ENCODE results near the gene MSI2.
A peak's percentile ranks its signal among the peaks of the same experiment; 100 is the strongest.

MSI2 gene

DNA sequence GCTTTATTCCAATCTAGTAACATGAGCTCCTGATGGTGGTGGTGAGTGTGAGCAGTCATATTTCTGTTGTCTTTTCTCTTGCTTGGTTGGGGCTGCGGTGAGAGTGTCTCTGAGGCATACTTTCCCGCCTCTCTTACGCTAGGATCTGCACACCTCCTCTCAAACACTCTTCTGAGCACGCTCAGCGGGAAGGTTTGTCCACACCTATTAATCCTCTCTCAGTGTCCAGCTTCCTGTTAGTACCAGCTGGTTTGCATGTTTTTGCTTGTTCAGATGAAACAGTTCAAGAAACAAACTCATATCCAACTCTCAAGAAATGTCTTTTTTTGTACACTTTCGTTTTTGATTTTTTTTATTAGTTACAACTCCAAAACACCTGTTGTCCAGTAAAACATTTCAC lies 399.2 kb downstream of the MSI2 start:
- DNase-seq, result no peak

DNA sequence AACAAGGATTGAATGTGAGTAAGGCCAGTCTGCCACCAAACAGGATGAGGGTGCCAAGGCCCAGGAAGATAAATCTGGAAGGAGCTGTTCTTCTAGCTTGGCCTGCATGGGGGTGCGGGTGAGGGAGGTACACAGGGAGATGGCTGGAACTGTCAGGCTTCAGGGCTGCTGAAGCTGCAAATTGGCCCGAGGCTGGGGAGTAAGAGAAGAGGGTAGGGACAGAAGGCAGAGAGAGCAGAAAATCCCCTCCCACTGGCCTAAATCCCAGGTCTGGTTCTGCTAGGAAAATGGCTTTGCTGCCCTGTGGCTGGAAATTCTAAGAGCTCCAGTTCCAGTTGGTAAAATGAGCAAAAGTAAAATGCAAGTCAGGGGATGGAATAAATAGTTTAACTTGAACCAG lies 400.9 kb downstream of the MSI2 start:
- no peak for DNase-seq

DNA sequence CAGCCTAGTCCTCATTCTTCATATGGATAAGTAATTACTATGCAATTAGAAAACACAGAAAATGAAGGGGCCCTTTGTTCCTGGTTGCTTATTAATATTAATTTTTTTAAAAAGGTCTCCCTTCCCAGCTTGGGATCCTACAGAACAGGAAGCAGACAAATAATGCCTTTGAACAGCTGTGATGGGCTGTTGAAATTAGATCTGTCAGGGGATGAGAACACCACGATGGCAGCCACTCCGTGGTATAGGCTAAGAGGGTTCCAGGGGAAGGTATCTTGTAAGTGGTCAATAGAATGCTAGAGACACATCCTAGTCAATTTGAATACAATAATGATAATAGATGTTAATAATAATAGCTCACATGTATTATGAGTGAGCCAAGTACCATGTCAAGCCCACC lies 405.7 kb downstream of the MSI2 start:
- peak; percentile 75 for DNase-seq

DNA sequence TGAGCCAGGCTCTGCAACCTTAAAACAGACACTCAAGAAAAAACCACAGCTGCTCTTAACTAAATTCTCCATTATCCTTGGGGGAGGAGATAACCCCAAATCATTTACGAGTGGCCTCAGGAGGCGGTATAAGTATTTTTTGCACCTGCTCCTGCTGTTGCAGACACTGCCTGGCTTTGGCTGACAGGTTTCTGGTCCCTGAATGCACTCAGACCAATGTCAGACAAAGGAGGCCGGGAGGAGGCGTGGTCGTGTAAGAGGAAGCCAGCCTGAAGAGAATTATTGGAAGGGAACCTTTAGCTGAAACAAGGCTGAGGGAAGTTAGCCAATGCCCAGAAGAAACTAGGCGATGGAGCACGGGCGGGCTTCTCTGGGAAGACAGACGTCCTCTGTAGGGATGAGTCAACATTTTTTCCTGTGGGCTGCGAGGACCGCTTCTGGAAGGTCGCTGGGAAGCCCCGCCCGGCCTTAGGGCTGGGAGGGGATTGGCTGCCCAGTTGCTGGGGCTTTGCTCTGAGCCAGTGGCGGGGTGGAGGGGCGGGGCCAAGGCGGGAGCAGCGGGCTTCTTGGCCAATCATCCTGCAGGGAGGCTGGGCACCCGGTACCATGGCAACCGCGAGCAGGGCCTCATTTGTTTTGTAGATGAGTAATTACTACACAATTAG lies 406.5 kb downstream of the MSI2 start:
- DNase-seq, result peak; percentile 99

DNA sequence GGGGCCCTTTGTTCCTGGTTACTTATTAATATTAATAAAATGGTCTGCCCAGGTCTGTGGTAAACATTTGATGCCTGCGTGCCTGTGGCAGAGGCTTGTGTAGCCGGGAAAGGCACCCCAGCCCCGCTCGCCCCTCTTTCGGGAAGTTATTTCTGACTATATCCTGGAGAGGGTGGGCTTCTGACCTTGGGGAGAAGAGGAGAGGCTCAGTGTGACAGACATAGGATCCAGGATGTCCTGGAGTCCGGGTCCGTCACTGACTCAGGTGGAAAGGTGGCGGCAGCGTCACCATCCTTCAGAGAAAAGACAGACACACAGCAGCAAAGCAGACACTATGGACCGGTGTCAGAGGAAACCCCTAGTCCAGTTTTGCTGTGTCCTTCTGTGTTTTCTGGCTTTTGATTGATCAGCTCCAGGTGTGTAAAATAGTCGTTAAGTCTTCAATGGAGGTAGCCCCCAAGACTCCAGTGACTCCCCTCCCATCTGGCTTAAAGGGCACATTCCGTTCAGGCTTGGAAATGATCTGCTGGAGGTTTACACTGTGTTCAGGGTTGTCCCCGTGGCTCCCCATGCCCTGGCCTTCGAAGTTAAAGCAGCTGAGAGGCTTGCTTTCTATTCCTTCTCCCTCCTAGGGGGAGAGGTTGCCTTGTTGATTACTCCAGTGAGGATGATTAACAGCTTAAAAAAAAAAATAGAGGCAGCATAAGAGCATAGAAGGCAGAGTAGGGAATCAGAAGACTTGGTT lies 407.2 kb downstream of the MSI2 start:
- no peak for DNase-seq

DNA sequence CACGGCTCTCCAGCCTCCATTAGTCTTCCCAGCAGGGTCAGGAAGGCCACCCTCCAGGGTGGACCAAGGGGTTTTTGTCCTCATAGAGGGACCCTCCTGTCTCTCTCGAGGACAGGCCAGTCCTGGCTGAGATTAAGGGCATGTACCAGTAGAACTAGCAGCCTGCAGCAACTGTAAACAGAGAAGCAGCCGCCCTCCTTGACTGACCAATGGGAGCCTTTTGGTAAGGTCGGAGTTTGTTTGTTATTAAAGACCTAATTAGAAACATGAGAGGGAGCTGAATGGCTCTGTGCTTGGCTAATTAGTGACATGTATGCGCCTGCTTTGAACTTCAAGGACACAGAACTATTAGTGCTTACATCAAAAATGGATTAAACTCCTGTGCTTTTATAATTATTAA lies 408.8 kb downstream of the MSI2 start:
- DNase-seq, result peak; percentile 77

DNA sequence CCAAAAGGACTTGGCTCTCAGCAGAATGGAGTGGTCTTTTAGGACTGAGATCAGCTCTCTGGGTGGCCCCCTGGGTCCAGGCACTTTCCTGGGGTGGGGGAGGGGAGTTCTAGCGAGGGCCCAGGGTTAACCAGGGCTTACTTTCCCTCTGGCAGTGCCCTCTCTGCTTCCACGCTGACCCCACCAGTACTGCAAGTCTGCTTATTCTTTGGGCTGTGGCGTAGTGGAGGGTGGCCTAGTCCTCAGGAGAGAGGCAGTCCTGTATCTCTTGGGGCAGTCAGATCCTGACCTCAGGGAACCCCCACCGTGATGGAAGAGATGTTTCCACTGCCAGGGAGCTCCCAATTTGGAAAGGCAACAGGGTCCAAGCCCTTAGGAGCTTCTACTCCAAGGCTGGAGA lies 409.4 kb downstream of the MSI2 start:
- DNase-seq, result no peak

DNA sequence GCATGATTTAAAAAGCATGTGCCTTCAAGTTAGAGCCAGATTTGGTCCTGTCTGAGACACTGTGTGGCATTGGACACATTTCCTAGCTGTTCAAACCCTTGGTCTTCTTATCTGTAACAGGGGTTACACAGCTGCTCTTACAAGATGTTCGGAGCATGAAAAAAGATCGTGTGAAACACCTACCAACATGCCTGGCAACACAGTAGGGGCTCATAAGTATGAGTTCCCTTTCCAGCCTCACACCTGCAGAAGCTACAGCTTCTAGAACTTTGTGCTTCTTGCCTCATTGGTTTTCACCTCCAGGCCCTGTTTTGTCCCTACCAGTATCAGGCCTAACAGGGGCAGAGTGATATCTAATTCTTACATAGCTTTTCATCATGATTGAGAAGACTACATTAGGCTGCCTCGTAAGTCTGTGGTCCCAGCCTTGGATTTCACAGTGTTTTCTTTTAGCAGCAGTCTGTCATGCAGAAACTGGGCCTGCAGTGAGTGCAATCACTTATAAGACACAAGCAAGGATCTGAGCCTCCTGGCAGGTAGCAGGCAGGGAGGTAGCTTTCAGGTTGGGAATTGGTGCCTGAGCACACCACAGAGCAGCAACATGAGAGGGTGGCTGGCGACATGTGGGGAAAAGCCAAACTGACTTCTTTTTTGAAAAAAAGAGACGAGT lies 410.0 kb downstream of the MSI2 start:
- DNase-seq, result no peak

DNA sequence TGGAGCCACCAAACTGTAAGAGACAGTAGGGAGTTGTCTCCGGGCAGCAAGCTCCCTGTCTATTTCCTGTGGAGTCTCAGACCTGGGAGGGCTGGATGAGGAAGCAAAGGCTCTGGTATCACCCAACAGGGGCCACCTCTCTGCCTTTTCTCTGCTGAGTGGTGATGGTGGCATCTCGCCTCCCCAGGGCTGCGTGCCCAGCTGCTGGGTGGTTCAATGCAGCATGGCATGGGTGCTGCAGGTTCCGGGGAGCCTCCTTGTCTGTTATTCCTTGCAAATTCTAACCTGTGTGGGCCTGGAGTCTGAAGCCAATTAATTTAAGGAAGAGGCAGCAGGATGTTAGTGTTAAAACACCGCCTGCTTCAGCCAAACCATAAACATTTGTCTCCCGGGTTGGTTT lies 410.6 kb downstream of the MSI2 start:
- DNase-seq, result no peak

DNA sequence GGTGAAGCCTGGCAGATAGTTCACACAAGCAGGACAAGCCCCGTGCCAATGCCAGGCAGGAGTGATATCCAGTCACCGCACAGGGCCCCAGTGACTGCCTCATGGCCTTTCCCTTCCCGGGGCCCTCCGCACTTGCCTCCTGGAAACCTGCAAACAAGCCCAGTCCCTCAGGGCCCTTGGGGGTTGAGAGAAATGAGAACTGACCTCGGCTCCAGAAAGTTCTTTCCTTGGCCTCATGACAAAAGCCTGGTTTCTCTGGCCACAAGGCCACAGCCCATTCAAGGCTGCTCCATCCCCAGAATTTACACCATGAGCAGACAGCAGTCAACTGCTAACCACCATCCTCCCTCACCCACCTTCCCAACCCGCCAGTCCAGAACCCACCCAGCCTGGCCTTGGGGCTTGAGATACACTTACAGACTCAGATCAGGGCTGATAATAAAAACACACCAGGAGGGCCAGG lies 411.2 kb downstream of the MSI2 start:
- no peak for DNase-seq

DNA sequence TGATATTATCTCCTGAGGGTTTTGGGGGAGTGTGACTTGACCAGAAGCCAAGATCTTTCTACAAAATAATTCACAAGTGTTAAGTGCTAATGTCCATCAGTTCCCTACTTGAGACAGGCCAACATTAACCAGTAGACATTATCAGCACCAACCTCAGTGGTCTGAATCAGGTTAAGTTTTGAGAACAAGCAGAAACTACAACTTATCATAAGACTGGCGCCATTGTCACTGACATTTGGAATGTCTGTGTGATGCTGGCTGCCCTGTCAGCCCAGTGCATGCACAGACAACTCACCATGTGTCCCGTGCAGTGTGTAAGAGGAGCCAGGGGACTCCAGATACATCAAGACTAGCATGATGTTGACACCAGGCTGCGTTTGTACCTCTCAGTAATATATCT lies 412.0 kb downstream of the MSI2 start:
- no peak for DNase-seq

DNA sequence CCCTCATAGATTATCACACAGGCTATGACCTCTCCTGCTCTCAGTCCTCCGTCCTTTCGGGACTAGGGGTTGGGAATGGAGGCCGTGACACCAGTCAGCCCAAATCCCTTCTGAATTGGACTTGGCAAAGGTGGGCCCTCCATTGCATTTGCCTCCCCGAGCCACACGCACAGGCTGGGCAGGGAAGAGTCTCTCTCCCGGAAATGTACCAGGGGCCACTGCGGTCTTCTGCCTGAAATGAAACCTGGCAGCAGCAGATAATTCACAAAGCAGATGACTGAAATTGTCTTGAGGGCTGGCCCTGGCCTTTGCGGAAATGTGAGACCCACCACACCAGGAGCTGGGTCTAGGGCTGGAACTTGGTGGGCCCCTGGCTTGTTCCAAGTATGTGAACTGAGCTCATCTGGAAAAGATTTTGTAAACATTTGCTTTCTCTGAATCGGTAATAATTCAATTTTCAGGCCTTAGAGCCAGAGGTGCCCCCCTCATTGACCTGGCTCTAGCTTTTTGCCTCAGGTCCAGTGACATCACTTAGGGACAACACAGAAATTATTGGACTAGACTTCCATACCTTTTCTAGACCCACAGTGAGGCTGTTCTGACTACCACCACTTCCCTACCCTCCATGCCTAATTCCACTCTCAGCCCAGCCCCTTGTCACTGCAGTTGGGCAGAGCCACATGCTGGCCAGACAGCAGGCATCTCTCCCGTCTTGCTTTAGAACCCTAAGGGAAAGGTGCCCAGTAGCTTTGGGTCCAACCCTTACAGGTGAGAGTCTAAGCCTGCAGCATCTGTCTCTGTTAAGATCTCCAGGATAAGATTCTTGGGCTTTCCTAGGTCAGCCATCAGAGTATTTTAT lies 413.6 kb downstream of the MSI2 start:
- no peak for DNase-seq

DNA sequence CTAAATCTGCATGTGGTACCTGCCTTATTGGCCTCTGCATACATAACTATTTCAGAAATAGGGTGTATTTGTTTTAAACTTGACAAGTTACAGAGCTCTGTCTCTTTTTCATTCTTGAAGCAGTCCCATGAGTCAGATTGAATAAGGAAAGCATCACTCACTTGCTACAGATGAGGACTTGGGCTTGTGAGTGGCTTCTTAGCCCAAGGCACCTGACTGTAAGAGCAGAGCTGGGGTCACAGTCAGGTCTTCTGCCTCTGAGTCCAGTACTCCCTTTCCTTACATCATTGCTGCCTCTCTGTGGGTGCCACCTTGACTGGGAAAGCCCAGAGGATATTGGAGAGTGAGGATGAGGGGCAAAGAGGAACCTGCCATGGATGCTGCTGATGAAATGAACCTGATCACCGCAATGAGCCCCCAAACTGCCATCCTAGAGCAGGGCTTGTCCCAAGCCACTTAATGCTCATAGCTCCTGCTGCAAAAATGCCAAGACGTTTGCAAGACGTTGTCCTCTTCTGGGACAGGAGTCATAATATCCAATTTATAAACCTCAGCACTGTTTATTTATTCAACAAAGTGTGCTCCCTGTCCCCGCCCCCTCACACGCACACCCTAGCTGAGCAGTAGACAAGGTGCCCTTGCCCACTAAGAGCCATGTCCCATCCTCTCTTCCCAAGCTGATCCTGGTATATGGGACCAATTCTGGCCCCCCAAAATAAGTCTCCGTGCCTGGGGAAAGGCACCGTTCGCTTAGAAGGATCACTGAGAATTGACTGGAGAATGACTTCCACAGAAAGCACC lies 414.6 kb downstream of the MSI2 start:
- DNase-seq, result no peak

DNA sequence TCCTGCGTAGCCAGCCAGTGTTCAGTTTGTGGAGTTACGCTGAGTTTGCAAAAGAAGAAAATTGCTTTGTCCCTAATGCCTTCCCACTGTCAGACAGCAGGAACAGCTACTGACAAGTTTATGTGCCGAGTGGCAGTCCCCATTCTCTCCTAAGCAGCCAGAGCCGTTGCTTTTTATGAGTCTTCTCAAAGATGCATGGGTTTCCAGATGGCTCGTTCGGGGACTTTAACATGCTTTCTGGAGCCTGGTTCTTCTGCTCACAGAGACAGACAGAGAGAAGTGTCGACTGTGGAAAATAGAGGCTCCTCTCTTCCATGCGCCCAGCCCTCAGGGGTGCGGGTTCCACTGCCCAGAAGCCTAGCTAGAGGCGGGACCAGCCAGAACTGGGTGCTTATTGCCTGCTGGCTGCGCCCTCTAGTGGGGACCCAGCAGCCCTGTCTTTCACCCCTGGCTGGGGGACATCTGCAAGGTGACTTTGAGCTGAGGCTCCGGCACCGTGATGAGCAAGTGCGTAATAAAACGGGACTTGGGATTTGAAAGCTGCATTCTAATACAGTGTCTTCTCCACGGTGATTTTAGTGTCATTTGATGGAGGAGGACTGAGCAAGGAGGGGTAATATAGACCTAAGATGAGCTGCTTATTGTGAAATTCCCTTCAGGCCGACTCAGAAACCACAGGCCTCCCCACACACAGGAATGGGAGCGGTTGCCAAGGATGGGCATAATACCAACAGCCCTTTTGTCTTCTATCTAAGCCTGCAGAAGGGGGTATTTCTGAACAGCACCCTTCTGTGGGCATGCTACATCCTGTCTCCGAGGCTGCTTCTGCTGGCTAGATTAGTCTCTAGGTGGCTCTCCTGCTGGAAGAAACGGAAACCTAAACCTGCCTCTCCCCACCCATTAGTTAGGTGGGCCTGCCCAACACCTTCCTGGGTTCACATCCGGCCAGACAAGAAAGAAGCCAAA lies 415.6 kb downstream of the MSI2 start:
- DNase-seq, result peak; percentile 86

DNA sequence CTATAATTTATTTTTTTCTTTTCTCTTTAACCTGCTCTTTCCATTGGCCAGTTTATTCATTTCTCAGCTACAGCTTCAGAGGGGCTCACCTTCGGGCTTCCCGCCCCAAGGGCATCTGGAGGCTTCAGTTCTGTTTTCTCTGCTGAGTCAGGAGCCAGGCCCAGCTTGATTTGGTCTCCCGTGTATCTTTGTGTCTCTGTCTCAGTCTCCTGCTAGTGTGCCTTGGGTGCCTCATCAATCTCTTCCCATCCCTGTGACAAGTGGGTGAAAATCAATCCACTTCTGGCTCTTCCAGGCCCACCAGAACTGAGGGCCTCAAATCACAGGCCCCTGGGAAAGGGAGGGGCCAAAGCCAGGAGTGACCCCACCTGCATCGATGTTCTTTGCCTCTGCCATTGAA lies 416.6 kb downstream of the MSI2 start:
- no peak for DNase-seq

DNA sequence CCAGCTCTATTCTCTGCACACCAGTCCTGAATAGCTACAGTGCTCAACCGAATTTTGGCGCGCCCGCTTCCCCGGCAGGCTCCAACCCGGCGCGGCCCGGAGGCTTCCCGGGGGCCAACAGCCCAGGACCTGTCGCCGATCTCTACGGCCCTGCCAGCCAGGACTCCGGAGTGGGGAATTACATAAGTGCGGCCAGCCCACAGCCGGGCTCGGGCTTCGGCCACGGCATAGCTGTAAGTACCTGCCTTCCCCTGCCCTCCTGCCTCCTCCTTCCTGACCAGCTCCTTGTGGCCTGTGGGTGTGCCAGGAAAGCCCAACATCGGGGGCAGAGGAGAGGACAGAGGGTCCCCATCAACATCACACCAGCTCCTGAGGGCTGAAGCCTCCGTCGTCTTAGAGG lies 418.6 kb downstream of the MSI2 start:
- DNase-seq, result no peak

DNA sequence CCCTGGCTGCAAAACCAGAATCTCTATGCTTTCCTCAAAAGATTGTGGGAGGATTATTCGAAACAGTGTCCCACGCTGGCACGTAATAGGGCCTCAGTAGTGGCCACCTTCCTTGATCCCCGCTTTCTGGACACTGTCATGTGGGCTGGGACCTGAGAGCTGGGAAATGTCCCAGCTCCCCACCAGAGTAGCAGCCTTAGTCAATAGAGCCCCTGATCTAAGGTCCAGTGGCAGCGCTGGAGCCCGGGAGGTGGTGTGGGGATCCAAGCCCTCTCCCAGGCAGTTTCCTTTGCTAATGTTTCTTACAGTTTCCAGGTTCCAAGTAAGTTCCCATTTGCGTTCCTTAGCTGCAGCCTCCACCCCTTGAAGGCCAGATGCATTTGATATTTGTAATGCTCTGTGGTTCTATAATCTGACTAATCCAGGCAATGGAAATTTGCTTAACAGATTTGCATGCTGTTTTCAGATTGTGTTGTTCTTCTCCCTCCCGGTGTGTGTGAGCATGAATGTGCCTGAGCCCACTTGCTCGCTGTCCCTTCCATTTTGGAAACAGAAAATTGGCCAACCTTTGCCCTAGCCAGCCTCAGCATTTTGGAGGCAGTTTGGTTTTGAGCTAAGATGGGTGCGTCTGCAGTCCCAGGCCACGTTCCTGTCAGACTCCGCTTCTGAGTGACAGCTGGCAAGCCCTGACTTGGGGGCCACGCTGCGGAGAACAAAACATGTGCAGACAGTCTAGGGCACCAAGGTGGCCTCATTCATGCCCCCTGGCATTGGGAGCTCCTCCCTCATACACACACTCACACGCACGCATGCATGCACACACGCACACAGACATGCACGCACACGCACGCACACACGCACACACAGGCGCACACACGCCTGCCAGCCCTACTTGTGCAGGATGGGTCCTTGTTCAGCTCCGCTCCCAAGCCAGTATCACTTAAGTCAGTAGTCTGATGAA lies 419.4 kb downstream of the MSI2 start:
- DNase-seq, result no peak

DNA sequence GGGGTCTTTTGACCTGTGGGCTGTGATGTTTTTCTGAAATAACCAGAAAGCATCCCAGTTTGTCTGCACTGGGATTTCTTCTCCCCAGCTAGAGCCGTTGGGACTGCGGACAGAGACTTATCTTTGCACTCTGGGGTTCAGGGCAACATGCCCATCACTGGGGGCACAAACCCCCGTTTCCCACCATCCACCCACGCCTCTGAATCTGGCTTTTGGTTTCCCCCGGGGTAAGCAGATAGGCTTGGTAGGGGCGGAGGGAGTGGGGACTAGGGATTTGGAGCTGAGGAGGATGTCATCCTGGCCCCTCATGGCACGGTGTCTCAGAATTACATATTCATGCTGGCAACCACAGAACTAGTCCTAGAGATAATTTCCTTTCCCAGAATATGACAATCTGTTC lies 420.2 kb downstream of the MSI2 start:
- no peak for DNase-seq

DNA sequence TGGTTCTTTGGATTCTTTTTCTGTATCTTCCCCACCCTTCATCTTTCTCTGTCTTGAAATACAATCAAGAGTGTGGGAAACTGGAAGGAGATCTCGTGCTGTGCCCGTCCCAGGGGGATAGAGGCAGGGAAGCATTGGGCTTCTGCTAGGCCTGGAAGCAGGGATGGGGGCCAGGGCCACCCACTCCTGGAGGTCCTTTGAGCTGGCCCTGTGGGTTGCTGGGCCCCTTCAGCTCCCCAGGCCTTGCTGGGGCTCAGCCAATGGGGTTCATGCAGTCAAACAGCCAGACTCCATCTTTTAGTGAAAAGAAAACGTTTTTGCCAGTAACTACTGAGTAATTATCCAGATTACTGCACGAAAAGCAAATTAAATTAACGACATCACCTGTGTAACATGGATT lies 421.0 kb downstream of the MSI2 start:
- peak; percentile 72 for DNase-seq

DNA sequence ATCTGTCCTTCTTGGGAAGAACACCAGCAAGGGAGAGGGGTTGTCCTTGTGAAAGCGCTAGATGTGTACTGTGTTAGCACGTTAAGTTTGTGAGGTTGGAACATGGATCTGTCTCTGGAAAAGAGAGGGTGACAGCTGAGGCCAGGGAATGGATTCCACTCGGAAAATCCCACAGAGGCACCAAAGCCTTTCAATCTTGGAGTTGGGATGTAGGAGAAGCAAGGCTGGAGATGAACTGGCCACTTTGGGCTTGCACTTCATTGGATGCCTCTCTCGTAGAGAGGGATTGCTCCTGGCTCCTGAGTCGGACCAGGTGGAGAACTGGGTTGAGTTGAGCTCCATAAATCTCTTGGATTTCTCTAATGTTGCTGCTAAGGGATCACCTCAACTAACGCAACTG lies 421.5 kb downstream of the MSI2 start:
- DNase-seq, result no peak

All from NCI-H1436 (cell line).